HG03442 (cell line): ENCODE measurements around the gene F9.
A peak's percentile ranks its signal among the peaks of the same experiment; 100 is the strongest.
"Not testable (repeated sequence)": the region's sequence is repeated elsewhere in the genome, so short reads cannot be mapped to it uniquely, and the experiment has no call there.

ENCODE experiments used
- ATAC-seq: cut with Tn5 transposase; IDR thresholded peaks from one replicate; pipeline ENCODE4 v1.9.1; 2021; ENCODE audit warnings: mild to moderate bottlenecking, moderate library complexity; ENCODE audit not compliant: unreplicated experiment

F9 gene

DNA sequence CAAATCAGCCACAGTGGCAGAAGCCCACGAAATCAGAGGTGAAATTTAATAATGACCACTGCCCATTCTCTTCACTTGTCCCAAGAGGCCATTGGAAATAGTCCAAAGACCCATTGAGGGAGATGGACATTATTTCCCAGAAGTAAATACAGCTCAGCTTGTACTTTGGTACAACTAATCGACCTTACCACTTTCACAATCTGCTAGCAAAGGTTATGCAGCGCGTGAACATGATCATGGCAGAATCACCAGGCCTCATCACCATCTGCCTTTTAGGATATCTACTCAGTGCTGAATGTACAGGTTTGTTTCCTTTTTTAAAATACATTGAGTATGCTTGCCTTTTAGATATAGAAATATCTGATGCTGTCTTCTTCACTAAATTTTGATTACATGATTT lies at the start of gene F9:
TSS of gene F9 (plus strand) at position 190 of the 400 bp plus-strand sequence. CDS start at position 216, 26 bp downstream.
- no peak for ATAC-seq

DNA sequence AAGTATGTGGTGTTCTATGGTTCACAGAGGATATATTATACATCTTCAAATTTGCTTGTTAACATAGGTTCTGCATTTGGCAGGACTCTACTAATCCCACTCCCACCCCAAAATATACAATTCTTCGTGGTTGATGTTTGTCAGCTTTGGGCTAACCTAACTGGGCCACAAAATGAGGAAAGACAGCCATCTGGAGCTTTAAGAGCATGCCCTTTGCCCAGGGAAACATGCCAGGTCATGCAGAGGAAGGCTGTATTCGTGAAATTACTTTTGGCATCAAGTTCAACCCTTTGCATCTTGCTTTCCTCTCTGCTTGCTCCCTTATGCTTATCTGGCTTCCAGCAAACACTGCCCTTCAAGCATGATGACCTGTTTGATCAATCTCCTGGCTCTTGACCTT lies 46.8 kb upstream of the F9 start:
- ATAC-seq = no peak

DNA sequence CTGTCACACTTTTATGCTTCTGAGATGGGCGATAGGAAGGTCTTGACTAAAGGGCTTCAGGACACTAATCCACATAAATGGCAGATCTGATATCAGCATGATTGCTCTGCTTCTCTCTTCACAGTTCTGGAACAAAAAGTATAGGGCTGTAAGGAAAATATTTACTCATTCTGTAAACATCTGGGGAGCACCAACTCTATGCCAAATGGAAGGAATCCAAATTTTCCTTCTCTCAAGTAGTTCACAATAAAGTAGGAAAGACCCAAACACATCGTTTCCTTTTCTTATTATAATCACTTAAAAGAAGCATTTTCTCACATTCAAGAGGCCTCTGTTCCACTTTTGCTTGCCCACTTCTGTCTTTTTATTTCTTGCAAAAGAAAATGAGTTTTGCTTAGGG lies 45.9 kb upstream of the F9 start:
- ATAC-seq = no peak

DNA sequence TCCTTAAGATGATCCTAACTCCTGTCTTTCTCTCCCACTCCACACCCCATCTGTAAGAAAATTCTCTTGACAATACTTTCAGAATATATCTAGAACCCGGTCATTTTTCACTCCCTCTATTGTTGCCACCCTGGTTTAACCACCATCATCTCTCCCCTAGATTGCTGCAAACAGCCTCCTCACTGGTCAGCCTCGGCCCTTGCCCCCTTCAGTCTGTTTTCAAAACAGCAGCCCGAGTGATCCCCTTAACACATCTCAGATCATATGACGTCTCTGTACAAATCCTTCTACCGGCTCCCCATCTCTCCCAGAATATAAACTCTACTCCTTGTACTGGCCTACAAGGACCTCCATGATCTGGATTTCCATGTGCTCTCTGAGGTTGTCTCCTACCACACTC lies 35.2 kb upstream of the F9 start:
- ATAC-seq = no peak

DNA sequence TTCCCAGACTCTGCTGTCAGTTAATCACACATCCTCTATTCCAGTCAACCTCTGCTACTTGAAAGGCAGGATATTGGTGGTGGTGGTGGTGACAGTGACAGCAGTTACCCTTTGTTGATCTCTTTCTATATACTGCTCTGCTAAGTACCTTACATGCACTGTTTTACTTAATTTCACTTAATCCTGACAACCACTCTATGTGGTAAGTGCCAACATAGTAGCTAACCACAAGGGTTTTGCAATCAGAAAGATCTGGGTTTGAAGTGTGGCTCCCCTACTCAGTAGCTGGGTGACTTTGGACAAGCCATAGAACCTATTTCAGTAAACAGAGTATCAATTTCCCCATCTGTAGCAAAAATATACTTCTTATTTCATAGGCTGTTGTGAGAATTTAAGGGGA lies 24.2 kb upstream of the F9 start:
- no peak for ATAC-seq

DNA sequence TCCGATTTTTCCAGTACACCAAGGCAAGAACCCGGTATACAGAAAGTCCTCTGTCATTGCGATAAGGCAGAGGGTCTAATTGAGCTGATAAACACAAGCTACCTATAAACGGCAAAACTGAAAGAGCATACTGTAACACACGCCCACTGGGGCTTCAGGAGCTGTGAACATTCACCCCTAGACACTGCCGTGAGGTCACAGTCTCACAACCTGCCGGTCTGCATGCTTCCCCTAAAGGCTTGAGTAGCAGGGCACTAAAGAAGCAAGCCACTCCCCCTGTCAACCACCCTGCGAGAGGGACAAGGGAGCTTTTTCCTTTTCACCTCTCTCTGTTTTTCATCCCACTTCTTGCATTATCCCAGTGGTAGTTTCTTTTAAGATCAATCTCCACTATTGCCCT lies 22.4 kb upstream of the F9 start:
- no peak for ATAC-seq

DNA sequence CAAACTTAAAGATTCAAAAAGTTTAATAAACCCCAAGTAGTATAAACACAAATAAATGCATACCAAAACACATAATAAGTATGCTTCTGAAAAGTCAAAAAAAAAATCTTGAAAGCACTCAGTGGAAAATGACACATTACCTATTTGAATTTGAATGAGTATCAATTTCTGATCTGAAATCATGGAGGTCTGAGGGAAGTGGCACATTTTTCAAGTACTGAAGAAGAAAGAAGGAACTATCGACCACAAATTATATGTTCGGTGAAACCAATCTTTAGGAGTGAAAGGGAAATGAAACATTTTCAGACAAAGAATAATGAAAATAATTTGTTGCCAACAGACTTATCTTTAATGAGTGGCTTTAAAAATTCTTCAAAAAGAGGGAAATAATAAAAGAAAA lies 12.1 kb upstream of the F9 start:
- no peak for ATAC-seq

DNA sequence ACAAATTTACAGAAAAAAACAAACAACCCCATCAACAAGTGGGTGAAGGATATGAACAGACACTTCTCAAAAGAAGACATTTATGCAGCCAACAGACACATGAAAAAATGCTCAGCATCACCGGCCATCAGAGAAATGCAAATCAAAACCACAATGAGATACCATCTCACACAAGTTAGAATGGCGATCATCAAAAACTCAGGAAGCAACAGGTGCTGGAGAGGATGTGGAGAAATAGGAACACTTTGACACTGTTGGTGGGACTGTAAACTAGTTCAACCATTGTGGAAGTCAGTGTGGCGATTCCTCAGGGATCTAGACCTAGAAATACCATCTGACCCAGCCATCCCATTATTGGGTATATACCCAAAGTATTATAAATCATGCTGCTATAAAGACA lies 1.7 kb upstream of the F9 start:
- ATAC-seq = not testable (repeated sequence)

DNA sequence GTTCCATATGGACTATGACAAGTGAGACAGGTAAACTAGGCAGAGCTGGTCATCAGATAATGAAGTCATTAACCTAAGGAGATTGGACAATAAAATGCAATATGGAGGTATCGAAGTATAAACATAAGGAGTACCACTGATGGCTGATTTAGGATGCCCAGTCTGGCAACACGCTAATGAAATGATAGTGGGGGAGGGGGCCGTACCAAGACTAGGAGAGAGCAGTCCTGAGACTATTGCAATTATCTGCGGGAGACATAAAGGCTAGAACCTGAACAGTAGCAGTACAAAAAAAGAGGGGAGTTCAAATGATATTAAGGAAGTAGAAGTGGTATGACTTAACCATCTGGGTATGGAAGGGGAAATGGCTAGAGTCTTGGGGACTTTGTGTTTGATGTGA lies 2.3 kb downstream of the F9 start:
- no peak for ATAC-seq

DNA sequence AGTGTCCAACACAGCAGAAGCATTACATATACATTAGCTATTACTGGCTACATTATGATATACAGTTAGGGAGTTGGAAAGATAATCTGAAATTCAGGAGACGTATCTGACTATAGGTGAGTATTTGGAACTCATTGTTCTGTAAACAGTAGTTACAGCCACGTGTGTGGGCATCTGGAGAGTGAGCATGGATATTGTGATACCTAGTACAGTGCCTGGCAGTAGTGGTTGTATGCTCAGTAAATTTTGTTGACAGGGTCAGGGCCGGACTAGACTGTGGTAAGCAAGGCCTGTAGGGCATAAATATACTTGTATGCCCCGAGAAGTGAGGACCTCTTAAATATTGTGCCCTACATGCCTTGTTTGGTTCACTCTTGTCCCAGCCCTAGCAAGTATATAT lies 2.9 kb downstream of the F9 start:
- ATAC-seq = no peak

DNA sequence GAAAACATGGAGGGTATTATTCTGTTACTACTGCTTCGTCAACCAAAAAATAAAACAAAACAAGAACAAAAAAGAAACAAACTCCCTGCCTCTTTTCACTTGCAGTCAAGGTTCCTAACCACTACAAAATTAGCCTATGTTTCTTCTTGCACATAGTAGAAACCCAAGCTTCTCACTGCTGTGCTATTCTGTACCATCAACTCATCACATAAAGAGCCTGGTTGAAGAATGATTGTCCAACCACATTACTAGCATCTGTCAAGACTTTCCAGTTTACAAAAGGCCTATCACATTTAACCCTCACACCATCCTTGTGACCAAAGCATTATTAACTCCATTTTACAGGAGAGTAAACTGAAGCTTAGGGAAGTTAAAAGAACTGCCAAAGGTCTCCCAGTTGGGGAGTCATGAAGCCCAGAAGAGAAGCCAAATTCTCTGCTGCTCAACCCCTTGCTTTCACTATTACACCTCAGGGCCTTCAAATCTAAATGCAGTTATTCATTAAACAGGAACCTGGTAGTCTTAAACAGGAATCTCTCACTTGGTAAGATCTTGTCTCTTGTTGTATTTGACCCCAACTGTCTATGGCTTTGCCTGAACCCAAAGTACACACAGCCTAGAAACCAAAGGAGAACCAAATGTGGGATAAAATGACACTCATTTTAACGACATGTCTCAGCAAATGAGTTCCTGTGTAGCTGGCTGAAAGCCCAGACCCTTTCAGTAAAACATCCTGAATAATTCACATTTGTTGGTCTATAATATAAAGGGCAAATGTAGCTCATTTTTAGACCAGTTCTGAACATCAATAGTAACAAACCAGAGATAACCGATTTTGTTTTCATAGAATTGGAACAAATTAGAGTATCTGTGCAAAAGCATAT lies 8.6 kb downstream of the F9 start:
- peak; percentile 43 for ATAC-seq

DNA sequence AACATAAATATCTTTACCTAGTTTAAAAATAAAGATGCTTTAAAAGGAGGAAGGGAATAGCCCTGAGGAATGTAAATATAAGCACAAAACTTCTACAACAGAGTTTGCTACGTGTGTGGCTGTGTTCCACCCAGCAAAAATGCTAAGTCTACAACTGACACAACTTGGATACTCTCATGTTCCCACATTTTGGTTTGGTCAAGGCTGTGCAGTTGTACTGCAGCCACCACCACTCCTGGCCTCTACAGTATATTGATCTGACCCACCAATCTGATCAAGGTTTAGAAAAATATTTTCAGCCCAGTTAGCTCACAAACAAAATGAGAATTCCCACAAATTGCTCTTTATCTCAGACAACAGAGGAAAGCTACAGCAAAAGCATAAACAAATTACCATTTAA lies 12.1 kb downstream of the F9 start:
- ATAC-seq = no peak

DNA sequence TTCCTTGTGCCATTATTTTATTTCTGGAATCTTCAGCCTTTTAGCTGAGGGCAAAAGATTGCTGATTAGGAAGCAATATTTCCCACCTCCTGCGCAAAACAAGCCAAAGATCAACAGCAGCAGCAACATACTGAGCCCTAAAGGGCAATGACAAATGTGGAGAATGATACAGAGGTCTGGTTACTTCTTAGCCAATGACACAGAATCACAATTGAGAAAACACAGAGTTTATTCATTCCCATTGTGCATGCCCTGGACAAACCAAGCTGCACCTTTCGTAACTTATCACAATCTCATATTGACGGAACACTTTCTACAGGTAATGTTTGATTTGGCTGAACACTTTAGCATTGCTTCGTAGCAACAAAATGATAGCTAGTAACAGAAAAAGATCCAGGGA lies 13.4 kb downstream of the F9 start:
- ATAC-seq = no peak

DNA sequence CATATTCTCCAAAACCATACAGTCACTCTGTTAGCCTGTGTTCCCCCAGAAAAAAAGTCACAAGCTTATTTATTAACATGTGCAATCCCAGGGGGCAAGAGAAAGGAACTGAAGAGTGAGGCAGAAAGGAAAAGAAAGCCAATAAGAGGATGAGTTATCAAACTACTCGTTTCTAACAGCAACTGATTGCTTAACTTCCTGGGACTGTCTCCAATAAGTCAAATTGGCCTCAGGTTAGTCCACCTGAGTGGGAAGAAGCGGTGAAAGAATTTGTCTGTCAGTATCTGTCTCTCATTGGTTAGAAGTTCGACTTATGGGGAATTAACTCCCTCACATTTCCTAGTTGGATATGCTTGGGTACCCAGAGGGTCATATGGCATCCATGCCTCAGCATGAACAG lies 14.1 kb downstream of the F9 start:
- ATAC-seq = no peak

DNA sequence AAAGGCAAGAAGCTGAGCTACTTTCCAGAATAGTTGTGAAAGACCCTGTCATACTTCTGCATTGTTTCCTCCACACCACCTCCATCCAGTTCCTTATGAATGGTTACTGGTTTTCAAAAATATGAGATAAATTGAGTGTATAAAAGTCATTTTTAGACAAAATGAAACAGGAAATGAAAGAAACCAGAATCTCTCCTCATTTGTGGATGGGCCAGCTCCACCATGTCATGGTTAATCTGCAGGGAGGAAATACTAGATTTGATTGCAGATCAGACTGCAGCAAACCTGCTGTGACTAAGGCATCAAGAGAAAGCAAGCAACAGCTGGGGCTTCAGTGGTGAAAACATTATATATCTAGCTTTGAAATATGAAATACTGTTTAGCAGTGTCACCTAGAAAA lies 23.8 kb downstream of the F9 start:
- peak; percentile 23 for ATAC-seq

DNA sequence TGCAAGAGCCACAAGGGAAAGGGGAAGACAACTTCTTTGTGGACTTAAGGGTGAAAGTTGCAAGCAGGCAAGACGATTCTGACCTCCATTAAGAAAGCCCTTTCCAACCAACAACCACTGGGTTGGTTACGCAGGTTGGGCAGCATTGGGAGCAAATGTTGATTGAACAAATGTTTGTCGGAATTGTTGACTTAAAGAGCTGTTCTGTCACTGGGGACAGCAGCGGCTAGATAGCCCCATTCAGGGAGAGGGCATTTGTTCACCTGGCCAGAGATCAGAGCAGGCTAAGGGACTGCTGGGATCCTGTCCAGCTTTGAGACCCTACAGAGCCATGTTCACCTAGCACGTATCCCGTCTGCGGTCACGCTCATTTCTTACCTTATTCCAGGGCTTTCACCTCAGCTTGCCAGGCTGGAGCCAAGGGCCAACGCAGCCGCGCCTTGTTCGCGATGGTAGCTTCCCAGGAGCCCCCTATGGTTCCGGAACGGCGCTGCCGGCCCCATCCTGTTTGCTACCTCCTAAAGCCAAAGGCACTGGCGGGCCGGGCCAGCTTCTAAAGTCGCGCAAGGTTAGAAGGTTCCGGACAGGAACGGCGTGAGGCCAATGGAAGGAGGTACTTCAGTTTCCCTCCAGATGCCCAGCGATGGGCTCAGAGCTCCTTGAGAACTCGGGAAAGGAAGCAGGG lies 24.6 kb downstream of the F9 start:
- no peak for ATAC-seq

DNA sequence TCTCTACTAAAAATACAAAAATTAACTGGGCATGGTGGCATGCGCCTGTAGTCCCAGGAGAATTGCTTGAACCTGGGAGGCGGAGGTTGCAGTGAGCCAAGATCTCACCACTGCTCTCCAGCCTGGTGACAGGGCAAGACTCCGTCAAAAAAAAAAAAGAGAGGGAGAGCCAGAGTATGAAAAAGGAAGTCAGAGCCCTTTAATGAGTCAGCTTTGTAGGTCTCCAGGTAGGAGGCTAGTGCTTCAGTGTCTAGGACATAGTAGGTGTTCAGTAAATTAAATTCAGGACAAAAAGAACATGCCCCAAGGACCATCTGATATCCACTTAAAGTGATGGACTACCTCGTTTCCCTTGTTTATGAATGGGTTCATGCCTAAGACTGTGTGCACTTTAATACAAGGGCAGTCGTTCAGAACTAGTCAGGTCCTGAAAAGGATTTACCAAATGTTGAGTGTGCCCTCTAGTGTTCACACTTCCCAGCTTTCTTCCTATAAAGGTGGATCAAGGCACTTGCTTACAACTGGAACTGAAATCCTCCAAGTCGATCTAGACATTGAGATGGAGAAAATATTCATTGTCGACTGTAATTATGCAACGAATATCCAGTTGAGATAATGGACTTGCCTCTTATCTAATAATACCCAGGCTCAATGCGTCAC lies 29.0 kb downstream of the F9 start:
- ATAC-seq = peak; percentile 90

DNA sequence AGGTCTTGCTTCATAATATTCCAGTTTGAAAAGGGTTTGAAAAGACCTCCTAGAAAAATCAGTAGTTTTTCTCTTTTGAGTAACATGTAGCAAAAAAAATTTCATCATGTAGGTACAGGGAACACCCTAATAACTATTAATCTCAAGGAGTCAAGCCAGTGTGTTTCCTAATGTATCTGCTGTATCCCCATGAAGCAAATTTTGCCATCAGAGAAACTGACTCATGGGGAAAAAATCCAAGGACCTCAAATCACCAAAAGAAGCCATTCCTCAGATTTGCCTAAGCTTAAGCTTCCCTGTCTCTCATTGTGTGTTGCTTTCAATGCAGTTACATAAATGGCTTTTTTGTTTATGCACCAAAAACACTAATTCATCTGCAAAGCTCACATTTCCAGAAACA lies 29.7 kb downstream of the F9 start:
- ATAC-seq = no peak

DNA sequence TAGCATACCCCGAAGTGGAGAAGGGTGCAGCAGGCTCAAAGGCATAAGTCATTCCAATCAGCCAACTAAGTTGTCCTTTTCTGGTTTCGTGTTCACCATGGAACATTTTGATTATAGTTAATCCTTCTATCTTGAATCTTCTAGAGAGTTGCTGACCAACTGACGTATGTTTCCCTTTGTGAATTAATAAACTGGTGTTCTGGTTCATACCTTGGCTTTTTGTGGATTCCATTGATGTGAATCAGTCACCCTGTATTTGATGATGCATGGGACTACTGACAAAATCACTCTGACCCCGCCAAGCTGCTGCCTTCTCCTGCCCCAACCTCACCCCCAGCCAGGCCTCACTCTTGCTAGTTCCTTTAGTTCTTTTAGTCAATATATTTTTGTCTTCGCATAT lies 32.7 kb downstream of the F9 start:
- no peak for ATAC-seq

DNA sequence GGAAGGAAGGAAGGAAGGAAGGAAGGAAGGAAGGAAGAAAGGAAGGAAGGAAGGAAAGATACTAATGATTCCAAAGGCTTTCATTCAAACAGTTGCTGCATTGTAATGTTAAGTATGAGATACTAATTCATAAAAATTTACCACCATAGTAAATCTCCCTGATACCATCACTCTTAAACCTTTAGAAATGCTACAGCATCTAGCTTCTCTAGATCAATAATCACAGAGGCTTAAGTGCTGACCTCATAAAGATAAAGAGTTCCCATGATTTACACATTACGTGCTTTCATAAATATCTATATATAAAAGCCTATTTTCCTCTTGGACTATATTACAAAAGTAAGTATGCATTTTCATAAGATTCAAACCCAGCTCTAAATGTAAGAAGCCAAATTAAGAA lies 36.4 kb downstream of the F9 start:
- no peak for ATAC-seq

DNA sequence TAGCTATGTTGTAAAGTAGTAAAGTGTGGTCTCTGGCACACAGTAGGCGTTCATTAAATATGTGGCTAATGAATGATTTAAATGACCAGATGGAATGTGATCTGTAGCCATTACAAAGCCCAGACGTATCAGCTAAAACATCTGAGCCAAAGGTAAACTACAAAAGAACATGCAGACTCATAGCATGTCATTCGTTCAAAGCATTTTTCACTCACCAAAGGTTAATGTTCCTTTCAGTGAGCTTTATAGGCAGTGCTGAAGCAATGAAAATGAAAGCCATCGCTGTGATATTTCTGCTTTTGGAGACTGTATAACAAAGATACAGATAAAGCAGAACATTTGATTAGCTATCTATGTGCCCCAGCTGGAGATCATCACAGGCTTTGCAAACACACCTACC lies 50.5 kb downstream of the F9 start:
- no peak for ATAC-seq

DNA sequence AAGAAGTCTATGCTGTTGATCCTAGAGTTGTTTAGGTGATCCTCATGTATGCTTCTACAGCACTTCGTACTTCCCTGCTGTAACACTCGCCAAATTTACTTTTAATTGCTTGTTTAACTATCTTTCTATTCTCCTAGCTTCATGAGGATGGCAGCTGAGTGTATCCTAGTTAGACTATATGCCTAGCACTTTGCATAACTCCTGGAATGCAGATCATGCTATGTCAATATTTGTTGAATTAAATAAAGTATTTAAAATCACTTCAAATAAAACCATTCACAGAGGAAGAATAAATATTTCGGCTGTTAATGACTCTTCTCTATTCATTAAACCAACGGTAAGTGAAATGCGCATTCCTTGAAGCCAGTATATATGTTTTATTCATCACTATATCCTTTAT lies 55.1 kb downstream of the F9 start:
- ATAC-seq = no peak
